ENCODE data around the gene CAMTA1.

DNA sequence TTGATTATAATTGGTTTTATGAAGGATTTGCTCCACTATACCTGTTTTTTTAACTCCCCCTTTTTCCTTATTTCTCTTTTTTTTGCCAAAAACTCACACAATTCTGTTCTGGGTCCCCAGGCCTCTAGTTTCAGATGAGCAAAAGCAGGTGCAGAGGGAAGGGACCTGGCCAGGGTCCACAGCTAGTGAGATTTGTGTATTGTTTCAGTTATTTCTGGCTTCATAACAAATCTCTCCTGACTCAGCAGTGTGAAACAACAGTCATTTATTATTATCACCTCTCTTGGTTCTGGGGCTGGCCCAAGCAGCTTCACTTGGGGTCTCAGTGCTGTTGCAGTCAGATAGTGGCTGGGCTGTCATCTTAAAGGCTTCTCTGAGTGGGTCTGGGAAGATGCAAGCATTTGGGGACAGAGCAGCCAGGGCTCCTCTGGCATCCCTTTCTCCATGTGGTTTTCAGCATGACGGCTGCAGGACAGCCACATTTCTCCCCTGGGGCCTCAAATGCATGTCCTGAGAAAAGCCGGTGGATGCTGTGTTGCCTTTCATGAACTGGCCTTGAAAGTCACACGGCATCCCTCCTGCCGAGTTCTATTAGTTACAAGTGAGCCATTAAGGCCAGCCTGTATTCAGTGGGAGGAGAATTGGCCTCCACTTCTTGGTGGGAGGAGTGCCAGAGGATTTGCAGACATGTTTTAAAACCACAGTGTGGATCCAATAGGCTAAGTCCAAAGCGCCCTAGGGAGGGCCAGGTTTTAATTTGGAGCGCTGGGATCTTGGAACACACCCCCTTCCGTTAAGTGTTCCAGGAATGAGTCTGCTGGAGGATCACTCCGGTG is 137.1 kb downstream of the CAMTA1 start:
- TF ChIP-seq, protein P1, sequence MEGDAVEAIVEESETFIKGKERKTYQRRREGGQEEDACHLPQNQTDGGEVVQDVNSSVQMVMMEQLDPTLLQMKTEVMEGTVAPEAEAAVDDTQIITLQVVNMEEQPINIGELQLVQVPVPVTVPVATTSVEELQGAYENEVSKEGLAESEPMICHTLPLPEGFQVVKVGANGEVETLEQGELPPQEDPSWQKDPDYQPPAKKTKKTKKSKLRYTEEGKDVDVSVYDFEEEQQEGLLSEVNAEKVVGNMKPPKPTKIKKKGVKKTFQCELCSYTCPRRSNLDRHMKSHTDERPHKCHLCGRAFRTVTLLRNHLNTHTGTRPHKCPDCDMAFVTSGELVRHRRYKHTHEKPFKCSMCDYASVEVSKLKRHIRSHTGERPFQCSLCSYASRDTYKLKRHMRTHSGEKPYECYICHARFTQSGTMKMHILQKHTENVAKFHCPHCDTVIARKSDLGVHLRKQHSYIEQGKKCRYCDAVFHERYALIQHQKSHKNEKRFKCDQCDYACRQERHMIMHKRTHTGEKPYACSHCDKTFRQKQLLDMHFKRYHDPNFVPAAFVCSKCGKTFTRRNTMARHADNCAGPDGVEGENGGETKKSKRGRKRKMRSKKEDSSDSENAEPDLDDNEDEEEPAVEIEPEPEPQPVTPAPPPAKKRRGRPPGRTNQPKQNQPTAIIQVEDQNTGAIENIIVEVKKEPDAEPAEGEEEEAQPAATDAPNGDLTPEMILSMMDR (optimal IDR thresholded peaks at IDR 0.05 in 1 of 3, IDR thresholded peaks at IDR 0.05 in 1 of 3, conservative IDR thresholded peaks at IDR 0.05 in 1 of 3; ENCODE audit: extremely low read depth in 1 of 3, insufficient read depth in 2 of 3, low read length in 3 of 3) = no peak
- TF ChIP-seq EZH2 (IDR thresholded peaks at IDR 0.05; ENCODE audit: low read length) = no peak

All from keratinocyte (primary cell).